ENCODE results near the gene HDLBP.

DNA sequence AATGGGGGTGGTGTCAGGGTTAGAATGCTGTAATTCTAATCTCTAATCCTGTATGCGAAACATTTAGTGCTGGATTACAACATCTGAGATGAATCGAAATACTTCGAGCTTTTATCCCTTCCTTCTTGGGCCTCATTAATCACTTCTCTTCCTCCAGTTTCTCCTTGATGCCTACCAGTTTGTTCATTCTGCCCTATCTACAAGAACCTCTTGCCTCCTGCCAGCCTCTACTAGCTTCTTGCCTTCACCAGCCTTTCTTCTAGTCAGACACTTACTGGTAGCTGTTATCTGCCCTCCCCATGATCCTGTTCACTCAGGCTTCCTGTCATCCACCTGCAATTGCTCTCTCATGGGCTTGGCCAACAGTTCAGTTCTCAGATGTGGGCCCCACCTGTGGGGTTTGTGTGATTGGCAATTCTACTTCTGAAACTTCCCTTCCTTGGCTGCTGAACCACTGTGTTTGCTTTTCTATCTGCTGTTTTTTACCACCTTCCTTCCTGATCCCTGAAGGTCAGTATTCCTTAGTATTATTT, 25.2 kb upstream of the HDLBP start:
- no peak for TF ChIP-seq EZH2 (IDR thresholded peaks at IDR 0.05; ENCODE audit: insufficient read depth, poor library complexity, severe bottlenecking)
- no peak for TF ChIP-seq EZH2phosphoT487 (IDR thresholded peaks at IDR 0.05; ENCODE audit: insufficient read depth, low read depth)
